GM12878 (cell line): ENCODE data around the gene MAPKAP1. TPM values are rescaled to one million over a fixed set of nuclear protein-coding genes. Genes with fewer than 3 reads are reported as not detected.

ENCODE experiments used
- ATAC-seq: fragments of 200-7000 bp; cut with Tn5 transposase; 3 replicates; pipeline ENCODE4 v1.9.1; 2020; ENCODE audit warnings: mild to moderate bottlenecking, moderate library complexity
- BruUV-seq: library from RNA; stranded (reverse); fragments of 400-500 nt; replicated peaks from 2 replicates; lab custom pipeline; 2021; lab: Mats Ljungman, UMichigan
- CTCF ChIA-PET: fragments of 300-600 bp; sonication (Branson Sonifier 250); formaldehyde crosslinking; extraction: SDS; loops from one replicate; lab custom pipeline; 2021; ENCODE audit warnings: inconsistent platforms; lab: Yijun Ruan, JAX
- POLR2A ChIA-PET: fragments of 350-600 bp; formaldehyde crosslinking; extraction: SDS; loops from one replicate; lab custom pipeline; 2021; ENCODE audit warnings: inconsistent platforms; lab: Charles Lee
- RAD21 ChIA-PET: fragments of 300-600 bp; sonication (Branson Sonifier 250); formaldehyde crosslinking; loops from one replicate; lab custom pipeline; 2023; ENCODE audit warnings: antibody characterized with exemption; ENCODE audit not compliant: unreplicated experiment; lab: Charles Lee
- SMC1A ChIA-PET: fragments of 300-600 bp; sonication (Branson Sonifier 250); formaldehyde crosslinking; loops from one replicate; lab custom pipeline; 2023; ENCODE audit not compliant: unreplicated experiment, uncharacterized antibody; lab: Charles Lee
- DNase-seq: peaks from one replicate; pipeline ENCODE4 v3.0.0-alpha.2; 2011; ENCODE audit warnings: low read depth, low spot score
- FAIRE-seq: peaks from 3 replicates; lab custom pipeline; 2011; peaks lifted over from hg19 to GRCh38; lab: Jason Lieb, UNC
- H2AFZ ChIP-seq: 2 replicates; pipeline ENCODE4 v1.6.0; 2011; ENCODE audit warnings: low read depth, low read length, control low read depth; ENCODE audit not compliant: control insufficient read depth
- H3K27ac ChIP-seq: 2 replicates; pipeline ENCODE4 v1.5.1; 2011; ENCODE audit warnings: control low read depth; ENCODE audit not compliant: control insufficient read depth, insufficient read depth
- H3K27me3 ChIP-seq, 2 experiments: replicated peaks in 1 of 2; 2 replicates each; pipeline versions ENCODE4 v1.6.0 to v1.6.1; 2011; ENCODE audit warnings: low read length in 1 of 2; ENCODE audit not compliant: control insufficient read depth in 2 of 2, insufficient read depth in 2 of 2
- H3K36me3 ChIP-seq, 2 experiments: 2 replicates each; pipeline ENCODE4 v1.5.1; 2011; ENCODE audit warnings: low read length in 1 of 2; ENCODE audit not compliant: control insufficient read depth in 2 of 2, insufficient read depth in 2 of 2
- H3K4me1 ChIP-seq: 2 replicates; pipeline ENCODE4 v1.6.1; 2011; ENCODE audit warnings: mild to moderate bottlenecking, low read length, moderate library complexity, mixed read lengths; ENCODE audit not compliant: control insufficient read depth, insufficient read depth
- H3K4me2 ChIP-seq: 2 replicates; pipeline ENCODE4 v1.6.0; 2011; ENCODE audit warnings: control low read depth; ENCODE audit not compliant: control insufficient read depth, insufficient read depth
- H3K4me3 ChIP-seq: fragments of 200-600 bp; sonication (generic); 2 replicates; pipeline ENCODE4 v1.5.1; 2016
- H3K79me2 ChIP-seq: 2 replicates; pipeline ENCODE4 v1.6.0; 2011; ENCODE audit warnings: low read length; ENCODE audit not compliant: control insufficient read depth, insufficient read depth
- H3K9ac ChIP-seq: 2 replicates; pipeline ENCODE4 v1.8.0; 2011; ENCODE audit warnings: low read length, control low read depth, mixed read lengths; ENCODE audit not compliant: control insufficient read depth, insufficient read depth
- H3K9me3 ChIP-seq: replicated peaks from 3 replicates; pipeline ENCODE4 v1.5.1; 2011; ENCODE audit warnings: mild to moderate bottlenecking, low read length; ENCODE audit not compliant: control insufficient read depth, insufficient read depth
- H4K20me1 ChIP-seq: 2 replicates; pipeline ENCODE4 v1.6.0; 2011; ENCODE audit not compliant: control insufficient read depth, insufficient read depth
- BACH1 ChIP-seq: fragments of 450-650 bp; IDR thresholded peaks from 2 replicates; pipeline ENCODE4 v1.6.1; 2017; ENCODE audit warnings: mild to moderate bottlenecking, borderline replicate concordance
- CBFB ChIP-seq: IDR thresholded peaks from 2 replicates; pipeline ENCODE4 v1.6.1; 2016; ENCODE audit warnings: antibody characterized with exemption, low read depth
- CEBPB ChIP-seq, 2 experiments: fragments of 150-350 bp in 1 of 2; IDR thresholded peaks; 2 replicates each; pipeline ENCODE4 v1.6.1; 2012 to 2014; ENCODE audit warnings: low read depth in 2 of 2, low read length in 2 of 2, borderline replicate concordance in 1 of 2, inconsistent platforms in 1 of 2
- EGR1 ChIP-seq, 2 experiments: IDR thresholded peaks; 1 replicate in 1 of 2; 2 replicates in 1 of 2; pipeline ENCODE4 v1.6.1; 2011 to 2012; ENCODE audit warnings: low read depth in 2 of 2, low read length in 2 of 2, borderline replicate concordance in 1 of 2, mild to moderate bottlenecking in 1 of 2, moderate library complexity in 1 of 2
- GATAD2B ChIP-seq: fragments of 450-650 bp; conservative IDR thresholded peaks from 2 replicates; pipeline ENCODE4 v1.6.1; 2017; ENCODE audit warnings: low read depth, mild to moderate bottlenecking, moderate library complexity
- HCFC1 ChIP-seq: fragments of 150-350 bp; IDR thresholded peaks from 2 replicates; pipeline ENCODE4 v1.6.1; 2014; ENCODE audit warnings: low read length
- IKZF1 ChIP-seq: fragments of 450-650 bp; conservative IDR thresholded peaks from 2 replicates; pipeline ENCODE4 v1.6.1; 2017; ENCODE audit warnings: antibody characterized with exemption, mild to moderate bottlenecking
- LARP7 ChIP-seq: fragments of 450-650 bp; IDR thresholded peaks from 2 replicates; pipeline ENCODE4 v1.6.1; 2017; ENCODE audit warnings: mild to moderate bottlenecking
- PAX5 ChIP-seq: IDR thresholded peaks from 2 replicates; pipeline ENCODE4 v1.6.1; 2011; ENCODE audit warnings: low read depth, low read length, borderline replicate concordance
- POLR2AphosphoS2 ChIP-seq: IDR thresholded peaks from 2 replicates; pipeline ENCODE4 v1.6.1; 2011; ENCODE audit warnings: low read depth, mild to moderate bottlenecking, low read length, improper control_type of control experiment, moderate library complexity
- POLR2AphosphoS5 ChIP-seq: IDR thresholded peaks from 2 replicates; pipeline ENCODE4 v1.6.1; 2011; ENCODE audit warnings: mild to moderate bottlenecking, low read length, inconsistent platforms
- POU2F2 ChIP-seq: IDR thresholded peaks from 3 replicates; pipeline ENCODE4 v1.6.1; 2011; ENCODE audit warnings: low read depth, mild to moderate bottlenecking, low read length, borderline replicate concordance
- RAD21 ChIP-seq: IDR thresholded peaks from 2 replicates; pipeline ENCODE4 v1.6.1; 2011; ENCODE audit warnings: mild to moderate bottlenecking, low read depth, low read length, moderate library complexity; ENCODE audit not compliant: insufficient read depth
- SMARCA5 ChIP-seq: fragments of 450-650 bp; IDR thresholded peaks from 2 replicates; pipeline ENCODE4 v1.6.1; 2017; ENCODE audit warnings: mild to moderate bottlenecking
- SMC3 ChIP-seq: IDR thresholded peaks from 2 replicates; pipeline ENCODE4 v1.6.1; 2011; ENCODE audit warnings: low read length, improper control_type of control experiment, borderline replicate concordance
- SP1 ChIP-seq: IDR thresholded peaks from one replicate; pipeline ENCODE4 v1.6.1; 2011; ENCODE audit warnings: low read depth, low read length
- TCF12 ChIP-seq: IDR thresholded peaks from 2 replicates; pipeline ENCODE4 v1.6.1; 2011; ENCODE audit warnings: low read depth, mild to moderate bottlenecking, low read length
- YY1 ChIP-seq: IDR thresholded peaks from 2 replicates; pipeline ENCODE4 v1.6.1; 2011; ENCODE audit warnings: low read depth, mild to moderate bottlenecking, low read length
- ZNF217 ChIP-seq: fragments of 450-650 bp; IDR thresholded peaks from 2 replicates; pipeline ENCODE4 v1.6.1; 2017; ENCODE audit warnings: antibody characterized with exemption, mild to moderate bottlenecking
- WGBS: methylation state at CpG from one replicate; pipeline ENCODE4 v1.1.6; 2016; ENCODE audit warnings: low lambda C conversion rate; ENCODE audit not compliant: insufficient replicate concordance, insufficient coverage; ENCODE audit errors: missing lambda C conversion rate; 5-methylcytosine and 5-hydroxymethylcytosine counted together
- in situ Hi-C: fragments of 300-500 bp; cut with MboI; formaldehyde crosslinking; loops from 9 replicates; pipeline ENCODE4 v1.14.3; 2018; ENCODE audit warnings: mixed read lengths
- intact Hi-C: fragments of 100-400 bp; cut with micrococcal nuclease; formaldehyde crosslinking; loops from one replicate; pipeline ENCODE4 v1.14.2; 2022; ENCODE audit not compliant: unreplicated experiment
- polyA plus RNA-seq, 11 experiments: library from polyadenylated mRNA; depleted of rRNA in 4 of 11; unstranded in 6 of 11; stranded (reverse) in 5 of 11; fragments of >200 nt; fragmentation: Nextera tagmentation in 4 of 11; fragmentation: Illumina TruSeq in 1 of 11; extraction: Ambion mirVana in 4 of 11; extraction: Trizol in 1 of 11; gene quantifications; 1 replicate in 1 of 11; 2 replicates in 10 of 11; pipeline versions ENCODE4 v1.2.1 to v1.2.3, GENCODE V29; 2011 to 2016; ENCODE audit warnings: inconsistent platforms in 2 of 11, missing spikeins in 2 of 11, low read depth in 1 of 11
- total RNA-seq, 4 experiments: library from RNA; depleted of rRNA in 3 of 4; stranded (reverse); fragments of >200 nt in 3 of 4; fragmentation: Illumina TruSeq in 1 of 4; extraction: Trizol in 1 of 4; gene quantifications; 2 replicates each; pipeline versions ENCODE4 v1.2.1 to v1.2.3, GENCODE V29; 2013 to 2021
- TF ChIP-seq, protein P1 (sequence below): IDR thresholded peaks from 2 replicates; pipeline ENCODE4 v1.6.1; 2011; ENCODE audit warnings: low read depth, mild to moderate bottlenecking, low read length, moderate library complexity, borderline replicate concordance; ENCODE audit errors: extremely low read depth

Gene MAPKAP1
- total and polyA plus RNA-seq, 10 of the 15 experiments (the other 5 are each of a cell fraction or from before 2014, with no cell fraction given) = 5.1 to 188 (median 105) TPM

DNA sequence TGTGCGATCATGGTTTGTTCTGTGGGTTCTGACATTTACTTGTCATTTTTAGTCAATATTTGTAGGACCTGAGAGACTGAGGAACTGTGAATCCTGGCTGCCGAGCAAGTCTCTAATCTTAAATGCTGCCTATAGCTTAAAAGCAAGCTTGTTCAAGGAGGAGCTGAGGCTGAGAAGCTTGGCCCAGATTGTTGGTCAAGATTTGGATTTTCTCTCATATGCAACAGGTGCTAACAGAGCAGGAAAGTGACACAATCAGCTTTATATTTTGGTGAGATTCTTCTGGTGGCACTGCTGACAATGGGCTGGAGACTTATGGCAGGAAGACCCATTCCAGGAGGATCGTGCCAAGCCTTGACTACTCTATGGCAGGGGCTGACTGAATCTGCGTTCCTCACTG is 192.5 kb downstream of the MAPKAP1 start:
- peaks cover 7% of the 10 kb centered on the region for H3K79me2 ChIP-seq
- FAIRE-seq (no peak), ATAC-seq (no peak), DNase-seq (no peak)
- in situ Hi-C loops (no loop called here), intact Hi-C loops (no loop called here)
- ChIA-PET SMC1A (interaction anchor here (0.6 to 5.4 kb wide), 12 partner anchors 12 to 298 kb away, joined by 3 to 88 read pairs (median 4); no protein-coding TSS in a partner anchor), POLR2A (interaction anchor here (1.9 to 2.4 kb wide), 2 partner anchors 11 to 17 kb away, joined by 4 to 13 read pairs; no protein-coding TSS in a partner anchor), CTCF (interaction anchor here (0.8 to 3.1 kb wide), 5 partner anchors 16 to 245 kb away, joined by 3 to 20 read pairs (median 6); no protein-coding TSS in a partner anchor), RAD21 (interaction anchor here (1.0 to 2.4 kb wide), 6 partner anchors 8 to 30 kb away, joined by 3 to 23 read pairs (median 4); no protein-coding TSS in a partner anchor)
- H2AFZ ChIP-seq = no peak overlapping the region
- no peak overlapping the region for H3K4me2 ChIP-seq
- no peak overlapping the region for H3K27ac ChIP-seq
- TF ChIP-seq SMC3 = no peak
- TF ChIP-seq TCF12 = no peak
- TF ChIP-seq EGR1 (IDR thresholded peaks at IDR 0.05; ENCODE audit: borderline replicate concordance in 1 of 2, low read depth in 2 of 2, low read length in 2 of 2) = no peak
- TF ChIP-seq BACH1 = no peak
- no peak for TF ChIP-seq CEBPB (IDR thresholded peaks at IDR 0.05; ENCODE audit: borderline replicate concordance in 1 of 2, low read depth in 2 of 2, low read length in 2 of 2)
- no peak for TF ChIP-seq GATAD2B
- no peak for TF ChIP-seq YY1
- TF ChIP-seq ZNF217 = no peak
- TF ChIP-seq SMARCA5 = no peak
- TF ChIP-seq CBFB = no peak
- no peak for TF ChIP-seq SP1
- TF ChIP-seq, protein P1, sequence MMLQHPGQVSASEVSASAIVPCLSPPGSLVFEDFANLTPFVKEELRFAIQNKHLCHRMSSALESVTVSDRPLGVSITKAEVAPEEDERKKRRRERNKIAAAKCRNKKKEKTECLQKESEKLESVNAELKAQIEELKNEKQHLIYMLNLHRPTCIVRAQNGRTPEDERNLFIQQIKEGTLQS = no peak
- TF ChIP-seq RAD21 = no peak
- TF ChIP-seq PAX5 = no peak
- TF ChIP-seq POLR2AphosphoS2 = no peak
- TF ChIP-seq HCFC1 = no peak
- no peak for TF ChIP-seq LARP7
- no peak for TF ChIP-seq POU2F2
- no peak for TF ChIP-seq IKZF1
- no peak for TF ChIP-seq POLR2AphosphoS5
- no peaks in the 10 kb centered on the region for H3K9me3 ChIP-seq
- no peak overlapping the region for H3K4me3 ChIP-seq
- peaks cover 15% of the 10 kb centered on the region for H3K4me1 ChIP-seq
- H3K9ac ChIP-seq = no peak overlapping the region
- BruUV-seq = no TSS peak
- no peaks in the 10 kb centered on the region for H3K27me3 ChIP-seq
- WGBS = 84% methylated on average over 4 of the region's 4 CpGs
- H3K36me3 ChIP-seq = peaks cover 3 to 4% of the 10 kb centered on the region in 2 experiments
- no peaks in the 10 kb centered on the region for H4K20me1 ChIP-seq
